GM23248 (cell line): ENCODE results near the gene ANTKMT.

Experiments
- EZH2 ChIP-seq: fragments of 200-600 bp; sonication (generic); IDR thresholded peaks from 2 replicates; pipeline ENCODE4 v1.6.1; 2018; ENCODE audit warnings: antibody characterized with exemption, mild to moderate bottlenecking; ENCODE audit not compliant: insufficient read depth, poor library complexity, severe bottlenecking
- EZH2phosphoT487 ChIP-seq: fragments of 200-600 bp; sonication (generic); IDR thresholded peaks from 2 replicates; pipeline ENCODE4 v1.6.1; 2018; ENCODE audit warnings: antibody characterized with exemption, moderate library complexity, mild to moderate bottlenecking, low read depth; ENCODE audit not compliant: insufficient read depth

DNA sequence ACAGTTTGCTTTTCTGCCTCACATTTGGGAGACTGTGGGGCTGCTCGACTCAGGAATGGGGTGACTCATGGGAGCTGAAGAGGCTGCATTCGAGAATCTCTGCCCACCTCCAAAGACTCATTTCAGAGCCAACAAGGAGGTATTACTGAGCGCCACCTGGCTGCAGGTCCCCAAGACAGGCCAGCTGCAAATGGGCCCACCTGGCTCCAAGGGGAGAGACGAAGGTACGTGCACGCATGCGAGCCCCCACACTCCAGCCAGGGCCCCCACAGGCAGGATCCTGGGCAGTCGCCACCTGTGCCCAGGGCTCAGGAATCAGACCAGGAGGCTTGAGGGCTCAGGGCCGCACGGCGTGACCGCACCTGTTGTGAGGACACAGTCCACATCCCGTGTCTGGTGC, 12.0 kb downstream of the ANTKMT start:
- TF ChIP-seq EZH2 (no peak), EZH2phosphoT487 (no peak)
